Caco-2 (cell line): ENCODE data around the gene WDR4. TPM values are rescaled to one million over a fixed set of nuclear protein-coding genes. Genes with fewer than 3 reads are reported as not detected.

Experiments used
- BruUV-seq: library from RNA; stranded (reverse); fragments of 400-500 nt; replicated peaks from 2 replicates; lab custom pipeline; 2021; lab: Mats Ljungman, UMichigan
- CTCF ChIA-PET: fragments of 300-600 bp; sonication (Branson Sonifier 250); formaldehyde crosslinking; loops from one replicate; lab custom pipeline; 2022; ENCODE audit warnings: antibody characterized with exemption; lab: Charles Lee
- POLR2A ChIA-PET: fragments of 300-600 bp; sonication (Branson Sonifier 250); formaldehyde crosslinking; loops from one replicate; lab custom pipeline; 2022; ENCODE audit warnings: antibody characterized with exemption; lab: Charles Lee
- DNase-seq, 2 experiments: peaks; one replicate each; pipeline versions ENCODE4 v3.0.0 to v3.0.0-alpha.2; 2020 to 2022
- H3K27me3 ChIP-seq: replicated peaks from 2 replicates; pipeline ENCODE4 v1.6.0; 2011; ENCODE audit warnings: low read length; ENCODE audit not compliant: control insufficient read depth, insufficient read depth
- H3K36me3 ChIP-seq: 2 replicates; pipeline ENCODE4 v1.5.1; 2011; ENCODE audit warnings: low read length; ENCODE audit not compliant: control insufficient read depth, insufficient read depth
- H3K4me1 ChIP-seq: fragments of 250-450 bp; sonication (Bioruptor Pico); 2 replicates; pipeline ENCODE4 v1.5.1; 2020; ENCODE audit warnings: mild to moderate bottlenecking
- H3K4me3 ChIP-seq: 2 replicates; pipeline ENCODE4 v1.5.1; 2011; ENCODE audit warnings: low read depth, mild to moderate bottlenecking, control low read depth, low read length
- H3K9me3 ChIP-seq: fragments of 250-450 bp; sonication (Bioruptor Pico); 2 replicates; pipeline ENCODE4 v1.5.1; 2020; ENCODE audit warnings: mild to moderate bottlenecking, moderate library complexity
- H3K27ac Mint-ChIP-seq: one replicate; pipeline ENCODE4 v1.8.0; 2022; ENCODE audit warnings: mixed read lengths; ENCODE audit not compliant: unreplicated experiment
- H3K27me3 Mint-ChIP-seq: one replicate; pipeline ENCODE4 v1.8.0; 2022; ENCODE audit warnings: mixed read lengths; ENCODE audit not compliant: insufficient read depth, unreplicated experiment
- H3K36me3 Mint-ChIP-seq: one replicate; pipeline ENCODE4 v1.8.0; 2022; ENCODE audit warnings: mild to moderate bottlenecking, mixed read lengths; ENCODE audit not compliant: insufficient read depth, unreplicated experiment
- H3K4me1 Mint-ChIP-seq: one replicate; pipeline ENCODE4 v1.8.0; 2022; ENCODE audit warnings: low read depth, mixed read lengths; ENCODE audit not compliant: unreplicated experiment
- H3K4me3 Mint-ChIP-seq: one replicate; pipeline ENCODE4 v1.8.0; 2022; ENCODE audit warnings: mild to moderate bottlenecking, moderate library complexity, mixed read lengths; ENCODE audit not compliant: unreplicated experiment
- H3K9me3 Mint-ChIP-seq: one replicate; pipeline ENCODE4 v1.8.0; 2022; ENCODE audit warnings: mixed read lengths; ENCODE audit not compliant: unreplicated experiment
- CTCF ChIP-seq, 2 experiments: fragments of 200-600 bp in 1 of 2; IDR thresholded peaks; 1 replicate in 1 of 2; 2 replicates in 1 of 2; pipeline versions ENCODE4 v1.5.1 to v1.8.0; 2011 to 2022; ENCODE audit warnings: antibody characterized with exemption in 1 of 2, control low read depth in 1 of 2, inconsistent platforms in 1 of 2, low read depth in 1 of 2, low read length in 1 of 2, mild to moderate bottlenecking in 1 of 2, moderate library complexity in 1 of 2; ENCODE audit not compliant: insufficient read depth in 1 of 2, severe bottlenecking in 1 of 2, unreplicated experiment in 1 of 2
- intact Hi-C: fragments of 100-400 bp; cut with micrococcal nuclease; formaldehyde crosslinking; loops from one replicate; pipeline ENCODE4 v1.10.0; 2022; ENCODE audit not compliant: unreplicated experiment
- total RNA-seq: library from RNA; stranded (reverse); gene quantifications from 2 replicates; pipeline ENCODE4 v1.2.3, GENCODE V29; 2022

Gene WDR4
- total RNA-seq, 1 experiment from 2014 or later, result 35.0 TPM

GRCh38 chr21:42892931-42893755 is 13.8 kb upstream of the WDR4 start, which contains the start of gene NDUFV3:
NDUFV3 (plus strand) TSS chr21:42893309; CDS start chr21:42893334, 25 bp downstream.
- ChIA-PET CTCF (interaction anchor here (1.0 kb wide), 1 partner anchor 300 kb away, joined by 3 read pairs; no protein-coding TSS in a partner anchor), POLR2A (interaction anchor here (2.0 to 2.4 kb wide), 2 partner anchors 14 to 81 kb away, joined by 6 to 14 read pairs; no protein-coding TSS in a partner anchor)
- Histone ChIP-seq H3K4me3 (peak within 1 kb of the TSS; percentile 92), H3K36me3 (no peaks in the 10 kb centered on the region; the same call in 1 of the 2 replicates), H3K4me1 (no peaks in the 10 kb centered on the region), H3K27me3 (no peaks in the 10 kb centered on the region), H3K9me3 (no peaks in the 10 kb centered on the region)
- H3K9me3 Mint-ChIP-seq, result no peaks in the 10 kb centered on the region
- peaks cover 31% of the 10 kb centered on the region for H3K36me3 Mint-ChIP-seq
- DNase-seq, result peak; percentile 98 to 99
- intact Hi-C loops, result loop anchor here (2.0 kb wide), 1 partner anchor 14 kb away; the partner anchor contains the start of gene WDR4
- no peaks in the 10 kb centered on the region for H3K27me3 Mint-ChIP-seq
- TSS peak; percentile 73 for BruUV-seq
- TF ChIP-seq CTCF (IDR thresholded peaks at IDR 0.05; ENCODE audit: insufficient read depth in 1 of 2, low read depth in 1 of 2, low read length in 1 of 2, severe bottlenecking in 1 of 2, unreplicated experiment in 1 of 2), result no peak
- no peaks in the 10 kb centered on the region for H3K4me1 Mint-ChIP-seq
- H3K4me3 Mint-ChIP-seq, result peak within 1 kb of the TSS; percentile 90
- H3K27ac Mint-ChIP-seq, result peak within 1 kb of the TSS; percentile 92

GRCh38 chr21:42892582-42892930 is 13.2 kb upstream of the WDR4 start:
- Histone ChIP-seq H3K27me3 (no peaks in the 10 kb centered on the region), H3K9me3 (no peaks in the 10 kb centered on the region), H3K4me1 (no peaks in the 10 kb centered on the region), H3K4me3 (peak overlapping the region; percentile 79), H3K36me3 (no peaks in the 10 kb centered on the region; the same call in 1 of the 2 replicates)
- no peak for DNase-seq
- TSS peak; percentile 94 for BruUV-seq
- intact Hi-C loops, result loop anchor here (2.0 kb wide), 1 partner anchor 14 kb away; the partner anchor contains the start of gene WDR4
- no peaks in the 10 kb centered on the region for H3K9me3 Mint-ChIP-seq
- H3K27ac Mint-ChIP-seq, result peak overlapping the region; percentile 92
- H3K36me3 Mint-ChIP-seq, result peaks cover 26% of the 10 kb centered on the region
- no peaks in the 10 kb centered on the region for H3K27me3 Mint-ChIP-seq
- ChIA-PET CTCF (interaction anchor here (1.0 kb wide), 1 partner anchor 299 kb away, joined by 3 read pairs; no protein-coding TSS in a partner anchor), POLR2A (interaction anchor here (2.0 to 2.4 kb wide), 2 partner anchors 14 to 81 kb away, joined by 6 to 14 read pairs; no protein-coding TSS in a partner anchor)
- no peak for TF ChIP-seq CTCF (IDR thresholded peaks at IDR 0.05; ENCODE audit: insufficient read depth in 1 of 2, low read depth in 1 of 2, low read length in 1 of 2, severe bottlenecking in 1 of 2, unreplicated experiment in 1 of 2)
- H3K4me3 Mint-ChIP-seq, result peak overlapping the region; percentile 90
- no peaks in the 10 kb centered on the region for H3K4me1 Mint-ChIP-seq

- H3K36me3 ChIP-seq, result no peaks in the 10 kb centered on the region
- ChIA-PET POLR2A (no interaction called here), CTCF (interaction anchor here (0.7 kb wide), 1 partner anchor 215 kb away, joined by 6 read pairs; no protein-coding TSS in a partner anchor)
- H3K36me3 Mint-ChIP-seq, result peaks cover 2% of the 10 kb centered on the region
- no peaks in the 10 kb centered on the region for H3K27me3 Mint-ChIP-seq
- H3K4me1 Mint-ChIP-seq, result no peaks in the 10 kb centered on the region
- intact Hi-C loops, result no loop called here
- no peak overlapping the region for H3K4me3 Mint-ChIP-seq
- no peak for DNase-seq
- TF ChIP-seq CTCF (IDR thresholded peaks at IDR 0.05; ENCODE audit: insufficient read depth in 1 of 2, low read depth in 1 of 2, low read length in 1 of 2, severe bottlenecking in 1 of 2, unreplicated experiment in 1 of 2), result no peak
- no peaks in the 10 kb centered on the region for H3K27me3 ChIP-seq
- no peak overlapping the region for H3K27ac Mint-ChIP-seq
- H3K4me1 ChIP-seq, result no peaks in the 10 kb centered on the region
- H3K9me3 ChIP-seq, result no peaks in the 10 kb centered on the region
- no peaks in the 10 kb centered on the region for H3K9me3 Mint-ChIP-seq
- BruUV-seq, result no TSS peak
- no peak overlapping the region for H3K4me3 ChIP-seq
Observed at GRCh38 chr21:42887326-42887725, 8.0 kb upstream of the WDR4 start.
